Right lobe of liver (tissue), 6 donors: ENCODE results near the gene LRRC1. TPM values are rescaled to one million over a fixed set of nuclear protein-coding genes. Genes with fewer than 3 reads are reported as not detected.

Experiments
- ATAC-seq, 4 donors: fragments of 200-7000 bp; cut with Tn5 transposase; one replicate each; pipeline ENCODE4 v1.9.1; 2020; ENCODE audit warnings: mild to moderate bottlenecking in 4 of 4, moderate library complexity in 4 of 4
- DNase-seq, 3 donors: peaks; one replicate each; pipeline ENCODE4 v3.0.0-alpha.2; 2020
- H3K27ac ChIP-seq, 3 donors: fragments of 200-600 bp; one replicate each; pipeline ENCODE4 v1.8.0; 2022
- H3K27me3 ChIP-seq, 2 donors: fragments of 200-600 bp; one replicate each; pipeline ENCODE4 v1.8.0; 2022
- H3K36me3 ChIP-seq, 4 donors: fragments of 200-600 bp; sonication (generic) in 1 of 4; one replicate each; pipeline versions ENCODE4 v1.5.1 to v1.8.0; 2017 to 2022; ENCODE audit warnings: control low read depth in 1 of 4
- H3K4me1 ChIP-seq, 4 donors: fragments of 200-600 bp; sonication (generic) in 1 of 4; one replicate each; pipeline versions ENCODE4 v1.5.1 to v1.8.0; 2017 to 2022; ENCODE audit warnings: control low read depth in 1 of 4
- H3K4me3 ChIP-seq, 3 donors: fragments of 200-600 bp; one replicate each; pipeline ENCODE4 v1.8.0; 2022
- H3K9me3 ChIP-seq, 4 donors: fragments of 200-600 bp; sonication (generic) in 1 of 4; one replicate each; pipeline versions ENCODE4 v1.5.1 to v1.8.0; 2017 to 2022; ENCODE audit warnings: control low read depth in 1 of 4
- CTCF ChIP-seq, 4 donors: fragments of 200-600 bp in 3 of 4; fragments of 450-650 bp in 1 of 4; IDR thresholded peaks; one replicate each; pipeline versions ENCODE4 v1.5.1 to v1.8.0; 2016 to 2022; ENCODE audit warnings: antibody characterized with exemption in 4 of 4, mild to moderate bottlenecking in 2 of 4
- POLR2A ChIP-seq: fragments of 450-650 bp; IDR thresholded peaks from one replicate; pipeline ENCODE4 v1.6.1; 2017; ENCODE audit warnings: antibody characterized with exemption, mild to moderate bottlenecking
- WGBS: methylation state at CpG from one replicate; pipeline ENCODE4 v1.1.6; 2018; ENCODE audit warnings: low coverage, low lambda C conversion rate; ENCODE audit not compliant: insufficient coverage; ENCODE audit errors: missing lambda C conversion rate; 5-methylcytosine and 5-hydroxymethylcytosine counted together
- intact Hi-C, 2 donors: fragments of 100-400 bp; cut with DNase I; formaldehyde crosslinking; loops; one replicate each; pipeline versions ENCODE4 v1.11.2 to v1.14.1; 2022
- total RNA-seq, 6 experiments: library from RNA; depleted of rRNA in 2 of 6; stranded (reverse); fragments of >200 nt in 2 of 6; fragmentation: NEBNext Ultra II Directional in 3 of 6; extraction: Animal tissue kit (Norgen Biotek cat#: 25700) in 3 of 6; gene quantifications; one replicate each; pipeline versions ENCODE4 v1.1.0 to v1.2.4, GENCODE V29; 2016 to 2023
- donor health status: DM: no; HTN: yes; CAD: no.
- donor health status: DM: no; HTN: no; CAD: no.
- donor health status: DM: no; HTN: no; CAD: no.
- donor health status: DM: no; HTN: yes; CAD: no.
- donor health status: DM: no; HTN: yes; CAD: no.

LRRC1 gene
- total RNA-seq, 6 experiments from 2014 or later, result 0.46 to 3.2 (median 1.4) TPM

- ATAC-seq (no peak), DNase-seq (no peak)
- Histone ChIP-seq H3K4me1 (no peaks in the 10 kb centered on the region), H3K36me3 (no peaks in the 10 kb centered on the region), H3K9me3 (no peaks in the 10 kb centered on the region), H3K27ac (no peak overlapping the region), H3K4me3 (no peak overlapping the region), H3K27me3 (no peaks in the 10 kb centered on the region)
- TF ChIP-seq POLR2A, result no peak
- TF ChIP-seq CTCF (IDR thresholded peaks at IDR 0.05), result no peak
- intact Hi-C loops, result no loop called here
Observed at GRCh38 chr6:53808302-53808881, 13.6 kb downstream of the LRRC1 start.

- H3K9me3 ChIP-seq, result no peaks in the 10 kb centered on the region
- intact Hi-C loops, result no loop called here
- no peak for TF ChIP-seq CTCF (IDR thresholded peaks at IDR 0.05)
- TF ChIP-seq POLR2A, result no peak
- H3K36me3 ChIP-seq, result no peaks in the 10 kb centered on the region
- no peak overlapping the region for H3K27ac ChIP-seq
- H3K4me3 ChIP-seq, result no peak overlapping the region
- no peak for ATAC-seq
- no peaks in the 10 kb centered on the region for H3K4me1 ChIP-seq
- no peak for DNase-seq
- no peaks in the 10 kb centered on the region for H3K27me3 ChIP-seq
- WGBS, result 78% methylated on average over 3 of the region's 3 CpGs
Observed at GRCh38 chr6:53809691-53810090, 14.9 kb downstream of the LRRC1 start.

- Histone ChIP-seq H3K27ac (no peak overlapping the region), H3K9me3 (no peaks in the 10 kb centered on the region), H3K4me3 (no peak overlapping the region), H3K4me1 (no peaks in the 10 kb centered on the region), H3K36me3 (no peaks in the 10 kb centered on the region), H3K27me3 (no peaks in the 10 kb centered on the region)
- ATAC-seq, result peak; percentile 50 to 99 (median 66)
- intact Hi-C loops, result no loop called here
- TF ChIP-seq POLR2A, result no peak
- TF ChIP-seq CTCF (IDR thresholded peaks at IDR 0.05), result no peak
- DNase-seq, result peak in 1 of 3 donors; percentile 69
- WGBS, result 29% methylated on average over 4 of the region's 4 CpGs
Observed at GRCh38 chr6:53811082-53811481, 16.3 kb downstream of the LRRC1 start.

- Histone ChIP-seq H3K9me3 (no peaks in the 10 kb centered on the region), H3K4me1 (no peaks in the 10 kb centered on the region), H3K36me3 (no peaks in the 10 kb centered on the region), H3K27ac (no peak overlapping the region), H3K27me3 (no peaks in the 10 kb centered on the region), H3K4me3 (no peak overlapping the region)
- ATAC-seq (no peak), DNase-seq (no peak)
- intact Hi-C loops, result no loop called here
- 93% methylated on average over 4 of the region's 5 CpGs for WGBS
- no peak for TF ChIP-seq CTCF (IDR thresholded peaks at IDR 0.05)
- TF ChIP-seq POLR2A, result no peak
Observed at GRCh38 chr6:53811746-53812145, 16.9 kb downstream of the LRRC1 start.

- DNase-seq (no peak), ATAC-seq (no peak)
- Histone ChIP-seq H3K4me3 (no peak overlapping the region), H3K9me3 (no peaks in the 10 kb centered on the region), H3K36me3 (no peaks in the 10 kb centered on the region), H3K27me3 (no peaks in the 10 kb centered on the region), H3K27ac (no peak overlapping the region), H3K4me1 (no peaks in the 10 kb centered on the region)
- 100% methylated on average over 1 of the region's 1 CpG for WGBS
- no peak for TF ChIP-seq CTCF (IDR thresholded peaks at IDR 0.05)
- no peak for TF ChIP-seq POLR2A
- intact Hi-C loops, result no loop called here
Observed at GRCh38 chr6:53813096-53813495, 18.3 kb downstream of the LRRC1 start.
